CMK (cell line): Measurements from ENCODE around the gene CCDC192.
"Not testable (repeated sequence)": the region's sequence is repeated elsewhere in the genome, so short reads cannot be mapped to it uniquely, and the experiment has no call there.

ENCODE experiments used
- DNase-seq: peaks from one replicate; pipeline ENCODE4 v3.0.0-alpha.2; 2010; ENCODE audit warnings: low read depth

Gene CCDC192

DNA sequence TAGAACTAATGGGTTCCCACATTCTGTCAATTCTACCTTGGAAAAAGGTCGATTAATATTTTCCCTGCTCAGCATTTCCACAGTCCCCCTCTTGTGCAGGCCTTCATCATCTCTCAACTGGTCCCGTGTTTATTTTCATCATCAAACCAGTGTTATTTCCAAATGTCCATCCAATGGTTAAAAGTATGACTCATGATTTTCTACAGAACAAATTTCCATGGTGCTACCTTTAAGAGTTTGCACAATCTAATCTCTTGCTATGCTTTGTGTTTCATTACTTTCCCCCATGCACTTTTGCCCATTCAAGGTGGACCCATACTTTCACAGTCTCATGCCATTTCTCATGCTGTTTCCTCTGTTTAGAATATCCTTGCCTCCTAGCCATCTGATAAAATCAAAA is 143.7 kb downstream of the CCDC192 start:
- no peak for DNase-seq

DNA sequence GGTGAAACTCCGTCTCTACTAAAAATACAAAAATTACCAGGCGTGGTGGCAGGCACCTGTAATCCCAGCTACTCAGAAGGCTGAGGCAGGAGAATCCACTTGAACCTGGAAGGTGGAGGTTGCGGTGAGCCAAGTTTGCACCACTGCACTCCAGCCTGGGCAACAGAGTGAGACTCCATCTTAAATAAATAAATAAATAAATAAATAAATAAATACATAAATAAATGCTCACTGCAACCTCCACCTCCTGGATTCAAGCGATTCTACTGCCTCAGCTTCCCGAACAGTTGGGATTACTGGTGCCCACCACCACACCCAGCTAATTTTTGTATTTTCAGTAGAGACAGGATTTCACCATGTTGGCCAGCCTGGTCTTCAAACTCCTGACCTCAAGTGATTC is 144.4 kb downstream of the CCDC192 start:
- not testable (repeated sequence) for DNase-seq

DNA sequence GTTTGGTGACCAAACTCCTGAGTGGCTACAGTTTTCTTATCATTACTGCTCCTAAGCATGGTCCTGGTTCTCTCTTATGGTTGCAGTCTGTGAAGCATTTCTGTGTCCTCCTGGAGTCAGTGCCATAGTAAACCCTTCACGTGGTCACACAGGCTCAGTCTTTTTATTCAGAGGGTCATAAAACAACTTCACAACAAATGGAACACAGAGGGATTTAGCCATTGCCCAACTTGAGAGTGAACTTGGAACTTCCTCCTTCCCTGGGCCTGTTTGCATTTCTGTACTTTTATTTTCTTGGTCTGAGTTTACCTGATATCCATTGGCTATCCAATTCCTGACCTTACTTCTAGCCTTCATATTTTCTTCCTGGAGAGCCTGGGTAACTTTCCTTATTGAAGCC is 144.9 kb downstream of the CCDC192 start:
- no peak for DNase-seq

DNA sequence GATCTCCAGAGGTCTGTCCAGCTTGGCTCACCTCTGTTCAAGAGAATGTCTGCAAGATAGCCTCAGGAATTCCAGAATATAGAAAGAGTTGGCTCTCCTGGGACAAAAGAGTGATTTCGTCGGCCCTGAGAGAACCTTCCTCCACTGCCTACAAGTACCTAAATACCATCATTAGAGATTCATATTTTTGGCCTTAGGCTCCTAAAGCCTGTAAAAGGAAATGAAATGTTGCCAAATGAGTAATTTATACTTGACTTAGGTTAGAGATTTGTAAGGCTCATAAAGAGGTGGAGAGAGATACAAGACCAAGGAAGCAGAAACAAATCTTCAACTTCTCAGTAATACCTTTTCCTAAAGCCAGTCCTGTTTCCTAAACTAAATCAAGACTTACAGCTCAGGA is 146.2 kb downstream of the CCDC192 start:
- no peak for DNase-seq

DNA sequence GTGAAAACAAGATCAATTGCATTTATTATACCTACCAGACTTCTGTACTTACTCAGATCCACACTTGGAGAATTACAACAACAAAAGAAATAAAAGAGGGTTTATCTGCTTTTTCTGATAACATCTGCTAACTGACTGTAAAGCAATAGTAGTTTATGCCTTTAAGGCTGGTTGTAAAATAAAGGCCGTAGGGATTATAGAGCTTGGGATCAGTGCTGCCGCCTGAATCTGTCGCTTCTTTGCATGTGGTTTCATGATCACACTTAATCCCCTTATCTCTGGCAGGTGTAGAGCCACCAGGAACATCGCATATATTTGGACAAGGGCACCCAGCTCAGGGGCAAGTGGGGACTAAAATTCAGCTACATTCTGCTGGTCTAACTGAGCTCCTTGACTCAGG is 146.7 kb downstream of the CCDC192 start:
- DNase-seq: no peak

DNA sequence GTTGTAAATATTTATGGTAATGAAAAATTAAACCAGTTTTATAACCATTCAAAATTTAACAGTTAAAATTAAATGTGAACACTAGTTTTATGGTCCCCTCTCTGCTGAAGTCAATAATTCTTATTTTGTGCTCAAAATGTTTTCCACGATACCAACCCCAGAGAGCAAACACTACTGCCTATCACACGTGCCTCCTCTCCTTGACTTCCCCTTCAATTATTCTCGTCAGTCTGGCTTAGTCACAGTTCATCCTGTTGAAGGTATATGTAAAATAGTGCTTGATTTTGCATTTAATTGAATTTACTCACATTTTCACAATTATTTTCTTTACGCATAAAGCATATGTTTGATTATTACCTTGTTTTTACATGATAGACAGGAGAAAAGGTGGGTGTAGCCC is 148.8 kb downstream of the CCDC192 start:
- DNase-seq: no peak

DNA sequence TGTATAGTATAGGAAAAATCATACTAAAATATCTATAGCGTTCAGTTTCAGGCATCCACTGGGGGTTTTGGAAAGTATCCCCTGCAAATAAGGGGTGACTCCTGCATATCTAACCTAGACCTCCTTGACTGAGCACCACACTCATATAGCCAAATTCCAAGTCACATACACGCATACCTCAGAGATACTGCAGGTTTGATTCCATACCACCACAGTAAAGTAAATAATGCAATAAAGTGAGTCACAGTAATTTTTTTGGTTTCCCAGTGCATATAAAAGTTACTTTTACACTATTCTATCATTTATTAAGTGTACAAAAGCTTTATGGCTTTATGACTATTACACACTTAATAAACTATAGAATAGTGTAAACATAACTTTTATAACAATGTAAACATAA is 151.3 kb downstream of the CCDC192 start:
- DNase-seq: no peak

DNA sequence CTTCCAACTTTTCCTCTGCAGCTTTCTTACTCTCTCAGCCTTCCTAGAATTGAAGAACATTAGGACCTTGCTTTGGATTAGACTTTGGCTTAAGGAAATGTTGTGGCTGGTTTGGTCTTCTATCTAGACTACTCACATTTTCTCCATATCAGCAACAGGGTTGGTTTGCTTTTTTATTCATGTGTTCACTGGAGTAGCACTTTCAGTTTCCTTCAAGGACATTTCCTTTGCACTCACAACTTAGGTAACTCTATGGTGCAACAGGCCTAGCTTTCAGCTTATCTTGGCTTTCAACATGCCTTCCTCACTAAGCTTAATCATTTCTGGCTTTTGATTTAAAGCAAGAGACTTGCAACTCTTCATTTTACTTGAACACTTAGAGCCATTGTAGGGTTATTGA is 153.1 kb downstream of the CCDC192 start:
- DNase-seq: no peak

DNA sequence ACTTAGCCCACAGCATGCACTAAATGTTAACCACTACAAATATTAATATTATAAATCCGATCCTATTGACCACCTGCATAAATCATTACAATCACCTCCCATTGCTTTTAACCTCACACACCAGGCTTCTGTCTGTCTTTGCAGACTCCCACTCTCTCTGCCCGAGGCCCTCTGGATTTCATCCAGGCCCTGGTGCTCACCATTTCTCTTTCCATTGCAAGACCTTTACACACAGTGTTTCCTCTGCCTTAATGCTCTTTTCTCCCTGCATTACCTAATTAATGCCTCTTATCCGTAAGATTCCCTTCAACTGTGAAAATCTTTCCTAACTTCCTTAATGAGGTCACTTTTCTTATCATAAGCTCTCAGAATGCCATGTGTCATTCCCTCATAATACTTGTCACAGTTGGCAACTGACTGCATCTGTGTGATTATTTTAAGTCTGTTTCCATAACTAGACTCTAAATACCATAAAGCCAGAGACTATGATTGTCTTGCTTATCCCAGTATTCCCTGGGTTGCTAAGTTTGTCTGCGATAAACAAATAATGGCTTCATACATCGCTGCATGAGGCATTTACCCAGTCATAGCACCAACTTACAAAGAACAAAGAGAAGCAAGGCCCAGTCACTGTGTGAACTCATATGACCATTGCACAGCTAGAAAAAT is 155.1 kb downstream of the CCDC192 start:
- DNase-seq: no peak

DNA sequence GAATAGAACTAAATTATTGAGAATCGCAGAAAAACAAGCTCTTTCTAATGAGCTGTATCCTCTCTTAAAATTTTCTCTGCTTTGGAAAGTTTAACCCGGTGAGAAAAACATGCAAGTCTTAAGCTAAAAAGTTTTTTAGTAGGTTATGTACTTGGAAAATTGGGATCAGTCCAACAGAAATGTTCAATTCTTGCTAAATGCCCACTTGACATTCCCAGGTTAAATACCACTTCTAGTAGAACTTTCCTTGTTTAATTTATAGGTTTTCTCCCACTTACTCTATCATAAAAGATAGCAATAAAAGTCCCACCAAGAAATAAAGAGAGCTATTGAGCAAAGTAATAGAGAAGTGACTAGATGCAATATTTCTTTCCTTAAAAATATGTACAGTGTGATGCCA is 157.1 kb downstream of the CCDC192 start:
- DNase-seq: no peak

DNA sequence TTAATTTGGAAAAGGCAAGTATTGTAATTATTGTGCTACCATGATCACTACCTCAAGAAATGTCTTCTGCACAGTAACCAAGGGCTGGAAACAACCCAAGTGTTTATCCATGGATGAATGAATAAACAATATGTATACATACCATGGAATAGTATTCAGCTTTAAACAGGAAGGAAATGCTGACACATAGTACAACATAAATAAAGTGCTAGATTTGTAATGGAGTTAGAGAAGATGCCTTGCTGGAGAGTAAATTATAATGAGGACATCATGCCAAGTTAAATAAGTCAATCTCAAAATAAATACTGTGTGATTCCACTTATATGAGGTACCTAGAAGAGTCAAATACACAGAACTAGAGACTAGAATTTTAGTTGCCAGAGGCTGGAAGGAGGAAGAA is 160.0 kb downstream of the CCDC192 start:
- no peak for DNase-seq

DNA sequence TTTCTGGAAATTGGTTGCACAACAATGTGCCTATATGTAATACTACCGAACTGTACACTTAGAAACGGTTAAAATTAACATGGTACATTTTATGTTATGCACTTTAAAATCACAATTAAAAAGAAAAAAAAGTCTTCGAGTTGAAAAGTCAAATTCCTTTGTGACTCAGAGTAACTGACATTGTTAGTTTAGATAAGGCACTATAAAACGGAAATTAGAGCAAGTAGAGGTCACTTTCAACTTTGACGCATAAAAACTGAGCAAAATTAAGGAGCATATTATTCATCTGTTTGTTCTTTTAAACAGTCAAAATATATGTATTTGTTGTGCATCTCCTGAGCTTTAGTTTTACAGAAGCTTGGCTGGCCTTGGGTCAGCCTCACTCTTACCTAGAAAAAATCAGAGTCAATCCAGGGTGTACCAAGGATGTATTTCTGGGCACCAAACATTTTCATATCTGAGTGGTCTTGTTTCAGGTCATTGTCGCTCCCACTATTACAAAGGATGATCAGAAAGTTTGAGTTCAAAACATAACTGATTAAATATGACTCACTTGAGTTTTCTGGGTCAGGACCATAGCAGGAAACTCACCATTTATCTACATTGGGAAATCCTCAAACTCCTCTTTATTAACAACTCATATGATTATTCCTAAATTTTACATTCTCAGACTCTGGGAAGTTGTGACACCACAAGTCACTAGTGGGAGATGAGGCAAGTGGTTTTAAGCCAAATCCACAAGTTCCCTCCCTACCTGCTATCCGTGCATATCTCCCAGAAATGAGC is 160.6 kb downstream of the CCDC192 start:
- DNase-seq: no peak

DNA sequence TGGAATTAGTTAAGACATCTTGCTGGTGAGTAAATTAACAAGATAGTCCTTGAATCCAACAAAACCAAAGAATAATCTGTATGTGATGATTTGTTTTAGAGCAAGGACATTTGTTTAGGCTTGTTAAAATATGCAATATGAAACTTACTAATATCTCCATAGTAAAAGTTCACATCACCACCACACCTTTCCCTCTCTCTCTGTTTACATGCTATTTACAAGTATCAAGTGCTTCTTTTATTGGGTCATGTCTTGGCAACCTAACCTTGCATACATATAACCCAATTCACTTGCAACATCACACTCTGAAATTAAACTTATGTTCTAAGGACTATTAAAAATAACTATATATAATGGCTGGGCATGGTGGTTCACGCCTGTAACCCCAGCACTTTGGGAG is 161.3 kb downstream of the CCDC192 start:
- DNase-seq: no peak

DNA sequence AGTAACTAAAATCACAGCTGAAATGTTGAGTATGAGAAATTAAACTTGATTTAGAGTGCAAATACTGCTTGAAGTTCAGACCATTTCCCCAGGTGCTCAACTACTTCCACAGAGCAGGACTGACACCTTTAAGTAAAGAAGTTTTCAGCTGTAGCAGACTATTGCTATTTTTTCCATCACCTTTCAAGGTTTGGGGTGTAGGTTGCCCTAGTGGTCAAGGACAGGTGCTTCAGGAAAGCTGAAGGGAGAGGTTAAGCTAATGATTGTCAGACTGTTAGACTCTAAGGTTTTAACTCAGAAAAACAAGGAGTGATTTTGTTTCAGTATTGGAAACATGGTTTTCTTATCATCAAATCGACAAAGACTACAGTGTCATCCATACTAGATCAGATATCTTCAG is 162.1 kb downstream of the CCDC192 start:
- no peak for DNase-seq

DNA sequence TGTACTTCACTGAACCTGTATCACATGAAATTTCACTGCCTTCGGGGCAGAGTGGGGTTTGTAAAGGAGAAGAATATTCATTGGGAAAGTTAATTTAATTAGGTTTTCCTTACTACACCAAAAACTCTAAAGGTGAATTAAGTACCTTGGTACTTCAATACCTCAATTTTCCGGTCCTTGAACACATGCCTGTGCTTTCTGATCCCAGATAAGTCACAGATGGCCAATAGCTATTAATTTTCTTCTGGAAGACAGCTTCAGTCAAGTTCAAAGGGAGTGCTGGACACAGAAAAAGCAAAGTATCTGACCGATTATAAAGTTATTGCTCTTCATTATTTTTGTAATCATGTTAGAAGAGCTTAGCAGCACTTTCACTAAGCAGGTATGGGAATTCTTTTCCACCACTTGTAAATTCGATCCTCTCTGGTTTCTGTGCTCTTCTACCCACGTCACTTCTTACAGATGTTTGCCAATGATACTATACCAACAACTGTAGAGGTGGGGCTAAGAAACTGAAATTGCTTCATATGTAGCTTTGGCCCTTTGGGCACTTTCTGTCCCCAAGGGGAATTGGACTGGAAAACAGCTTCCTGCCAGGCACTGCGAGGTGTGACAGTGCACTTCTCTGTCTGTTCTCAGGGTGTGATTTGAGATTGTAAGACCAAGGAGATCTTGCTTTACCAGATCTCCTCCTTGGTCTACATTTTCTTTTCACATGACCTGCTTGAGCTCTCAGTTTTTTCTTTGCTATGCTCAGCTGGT is 164.0 kb downstream of the CCDC192 start:
- peak; percentile 9 for DNase-seq

DNA sequence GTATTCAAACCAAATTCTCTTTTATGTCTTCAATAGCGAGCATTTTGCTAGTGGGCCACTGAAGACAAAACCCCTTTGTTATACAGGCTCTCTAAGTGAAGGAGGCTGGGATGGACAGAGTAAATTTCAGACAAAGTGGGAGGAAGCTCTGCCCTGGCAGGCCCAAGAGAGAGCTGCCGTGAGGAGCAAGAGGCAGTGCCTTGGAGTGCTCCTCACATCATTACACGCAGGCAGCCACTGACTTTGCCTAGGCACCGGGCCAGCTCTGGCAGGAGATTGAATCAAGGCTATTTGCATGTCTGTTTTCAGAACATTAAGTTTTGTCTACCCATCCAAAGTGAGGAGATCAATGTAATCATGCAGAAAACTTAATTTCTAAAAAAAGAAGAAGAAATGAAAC is 167.7 kb downstream of the CCDC192 start:
- no peak for DNase-seq

DNA sequence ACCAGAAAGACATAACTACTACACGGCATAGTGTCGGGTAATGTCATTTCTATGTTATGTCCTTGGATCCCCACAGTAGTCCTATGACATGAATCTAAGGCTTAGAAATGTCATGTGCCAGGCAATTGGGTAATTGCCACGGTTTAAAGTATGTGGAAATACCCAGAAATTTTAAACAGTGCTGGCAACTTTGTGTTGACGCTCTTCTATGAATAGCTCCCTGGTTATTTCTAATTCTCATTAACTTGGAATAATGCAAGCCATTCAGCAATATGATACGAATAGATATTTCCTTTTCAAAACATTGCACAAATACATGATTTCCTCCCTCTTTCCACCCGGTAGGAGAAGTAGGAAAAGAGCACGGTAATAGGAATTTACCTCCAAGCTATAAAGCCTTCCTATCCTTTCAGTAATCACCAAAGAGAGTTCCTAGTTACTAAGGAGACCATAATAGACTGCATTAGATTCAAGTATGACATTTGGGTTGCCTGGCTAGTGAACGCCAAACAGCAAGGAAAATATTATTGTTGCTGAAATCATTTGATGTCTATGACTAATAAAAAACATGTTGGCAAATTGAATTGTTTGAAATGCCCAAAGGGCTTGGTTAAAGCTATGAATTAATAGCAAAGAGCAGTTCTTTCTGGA is 168.4 kb downstream of the CCDC192 start:
- no peak for DNase-seq

DNA sequence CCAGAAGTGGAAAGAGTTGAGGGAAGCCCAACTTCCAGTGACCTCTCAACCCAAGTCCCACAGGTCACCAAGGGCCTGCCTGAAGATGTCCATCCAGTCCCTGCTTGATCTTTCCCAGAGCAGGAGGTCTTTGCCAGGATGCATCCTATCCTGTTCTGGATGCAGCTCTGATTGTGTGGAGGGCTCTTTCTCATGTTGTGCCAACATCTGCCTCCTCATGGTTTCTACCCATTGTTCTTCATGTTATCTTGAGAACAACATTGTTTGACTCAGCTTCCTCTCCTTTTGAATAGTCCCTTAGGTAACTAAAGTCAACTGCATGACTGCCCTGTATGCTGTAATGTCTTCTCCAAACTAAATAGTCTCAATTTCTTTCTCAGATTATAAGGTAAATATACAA is 169.3 kb downstream of the CCDC192 start:
- DNase-seq: no peak

DNA sequence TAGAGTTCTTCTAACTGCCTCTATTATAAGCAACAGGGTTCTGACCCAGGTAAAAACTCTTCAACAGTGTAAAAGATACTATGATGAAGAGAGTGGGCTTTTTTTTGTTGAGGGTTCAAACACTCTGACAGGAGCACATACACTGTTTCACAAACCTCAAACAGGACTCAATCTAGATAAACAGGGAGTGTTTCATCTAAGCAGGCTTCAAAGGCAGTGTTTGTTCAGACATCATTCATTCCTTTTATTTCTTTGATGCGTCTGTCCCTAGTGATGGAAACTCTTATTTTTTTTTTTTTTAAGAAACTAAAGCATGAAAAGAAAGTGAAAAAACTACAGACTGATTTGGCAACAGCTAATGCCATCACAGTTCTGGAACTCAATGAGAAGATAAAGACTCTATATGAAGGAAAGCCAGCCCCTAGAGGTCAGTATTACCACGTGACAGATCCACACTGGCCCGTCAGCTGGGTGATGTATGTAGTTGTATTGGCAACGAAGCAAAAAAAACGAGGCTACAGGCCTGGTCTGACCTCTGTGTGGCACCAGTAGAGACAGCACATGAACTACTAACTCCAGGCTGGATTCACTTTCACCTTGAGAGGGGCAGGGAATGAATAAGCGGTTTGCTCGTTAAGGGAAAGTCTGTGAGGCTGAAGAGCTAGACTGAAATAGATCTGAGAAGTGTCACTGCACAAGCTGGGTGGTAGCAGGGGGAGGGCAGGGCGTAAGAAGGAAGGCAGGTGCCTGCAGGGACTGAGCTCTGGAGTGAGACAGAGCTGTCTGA is 172.2 kb downstream of the CCDC192 start:
- DNase-seq: peak; percentile 9

DNA sequence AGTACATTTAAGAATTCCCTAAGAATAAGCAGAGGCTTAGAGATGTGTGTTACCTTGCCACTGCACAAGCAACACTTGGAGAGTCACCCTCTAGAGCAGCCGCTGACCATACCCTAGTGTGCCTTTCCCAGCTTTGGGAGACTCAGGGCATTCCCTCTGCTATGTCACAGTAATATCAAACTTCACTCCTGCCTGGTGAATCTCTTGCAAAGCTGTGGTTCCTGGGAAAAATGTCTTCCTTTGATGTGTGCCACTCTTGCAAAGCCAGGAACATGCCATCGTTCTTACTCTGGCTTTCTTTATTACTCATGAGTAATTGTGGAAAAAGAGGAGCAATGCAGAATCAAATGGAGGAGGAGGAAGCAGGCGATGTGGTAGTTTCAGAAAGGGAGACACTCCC is 173.2 kb downstream of the CCDC192 start:
- no peak for DNase-seq

DNA sequence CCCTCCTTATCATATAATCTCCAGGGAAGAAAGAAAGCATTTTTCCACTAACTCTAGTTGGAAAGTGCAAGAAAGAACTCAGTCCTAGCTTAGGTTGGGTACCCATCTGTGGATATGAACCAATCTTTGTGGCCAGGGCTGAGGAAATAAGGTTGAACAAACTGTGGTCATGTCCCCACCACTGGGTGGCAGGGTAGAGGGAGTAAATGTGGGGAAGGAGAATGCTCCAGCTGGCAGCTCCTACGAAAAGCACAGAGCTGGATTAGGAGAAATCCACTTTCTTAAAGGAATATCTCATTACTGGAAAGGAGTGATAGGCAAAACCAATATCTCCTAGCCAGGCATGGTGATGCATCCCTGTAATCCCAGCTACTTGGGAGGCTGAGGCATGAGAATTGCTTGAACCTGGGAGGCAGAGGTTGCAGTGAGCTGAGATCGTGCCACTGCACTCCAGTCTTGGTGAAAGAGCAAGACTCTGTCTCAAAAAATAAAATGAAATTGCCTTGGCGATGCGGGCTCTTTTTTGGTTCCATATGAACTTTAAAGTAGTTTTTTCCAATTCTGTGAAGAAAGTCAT is 175.1 kb downstream of the CCDC192 start:
- peak; percentile 7 for DNase-seq
